ENCODE data around the gene TBC1D22B. TPM values are rescaled to one million over a fixed set of nuclear protein-coding genes. Genes with fewer than 3 reads are reported as not detected.

TBC1D22B gene
- total and polyA plus RNA-seq, 9 of the 15 experiments (the other 6 are each of a cell fraction or from before 2014, with no cell fraction given): 4.8 to 24.2 (median 13.5) TPM

GRCh38 chr6:37368961-37369320 is 111.4 kb downstream of the TBC1D22B start:
- in situ Hi-C loops (cut with MboI): loop anchor here (25.0 kb wide), 1 partner anchor 1118 kb away; no protein-coding TSS in a partner anchor
- ChIA-PET CTCF (ENCODE audit: low intra/inter-chr PET ratio) (no interaction called here), POLR2A (no interaction called here)
- ATAC-seq (no peak), DNase-seq (ENCODE audit: extremely low read depth in 1 of 4, low spot score in 3 of 4) (no peak), FAIRE-seq (no peak)
- intact Hi-C loops (cut with micrococcal nuclease): no loop called here
- Histone ChIP-seq H3K27me3 (ENCODE audit: control insufficient read depth in 2 of 2, insufficient read depth in 2 of 2, low read length in 2 of 2) (no peaks in the 10 kb centered on the region), H3K9me1 (ENCODE audit: control insufficient read depth, insufficient read depth, low read length) (no peaks in the 10 kb centered on the region), H3K9ac (ENCODE audit: insufficient read depth in 1 of 2, low read depth in 2 of 2, low read length in 2 of 2) (no peak overlapping the region), H3K79me2 (ENCODE audit: control insufficient read depth, insufficient read depth, low read length) (no peaks in the 10 kb centered on the region), H3K36me3 (ENCODE audit: control insufficient read depth, insufficient read depth, low read length) (peaks cover 74% of the 10 kb centered on the region), H3K4me1 (replicated peaks in 1 of 2; ENCODE audit: control insufficient read depth in 2 of 2, insufficient read depth in 2 of 2, low read length in 2 of 2) (no peaks in the 10 kb centered on the region), H3K9me3 (replicated peaks; ENCODE audit: control insufficient read depth, insufficient read depth, low read depth, low read length) (no peaks in the 10 kb centered on the region), H2AFZ (ENCODE audit: low read depth, low read length) (no peak overlapping the region), H3K4me3 (no peak overlapping the region), H3K4me2 (ENCODE audit: insufficient read depth, low read length) (no peak overlapping the region), H4K20me1 (replicated peaks; ENCODE audit: control insufficient read depth, insufficient read depth, low read length) (no peaks in the 10 kb centered on the region; the same call in 1 of the 2 replicates), H3K27ac (ENCODE audit: extremely low read depth, low read depth, low read length) (no peak overlapping the region)
- BruUV-seq (replicated peaks): no TSS peak
- 60% methylated on average over 1 of the region's 1 CpG for WGBS (ENCODE audit: insufficient coverage, low coverage, missing lambda C conversion rate)
- TF ChIP-seq SPI1 (IDR thresholded peaks at IDR 0.05; ENCODE audit: borderline replicate concordance, low read depth, low read length) (peak; percentile 15; the same call in 1 of the 2 replicates), MYBL2 (IDR thresholded peaks at IDR 0.05; ENCODE audit: low read depth) (no peak), MYBL2 (CRISPR knock-in tag; IDR thresholded peaks at IDR 0.05; ENCODE audit: borderline replicate concordance) (no peak), CSDE1 (IDR thresholded peaks at IDR 0.05) (no peak), MYC (IDR thresholded peaks at IDR 0.05; ENCODE audit: low read depth, low read length) (no peak), MYC (CRISPR knock-in tag; IDR thresholded peaks at IDR 0.05; ENCODE audit: borderline replicate concordance, low read depth) (no peak), ZNF263 (CRISPR knock-in tag; IDR thresholded peaks at IDR 0.05; ENCODE audit: borderline replicate concordance) (no peak)
